ENCODE results near the gene WFIKKN1.
A peak's percentile ranks its signal among the peaks of the same experiment; 100 is the strongest.

The WFIKKN1 gene

GRCh38 chr16:675884-676564, 45.2 kb downstream of the WFIKKN1 start:
- no peak for DNase-seq

- no peak for DNase-seq
Measured at GRCh38 chr16:676565-676902, 45.7 kb downstream of the WFIKKN1 start.

GRCh38 chr16:676913-677312, 46.1 kb downstream of the WFIKKN1 start:
- DNase-seq, result no peak

GRCh38 chr16:677316-678190, 46.8 kb downstream of the WFIKKN1 start:
- no peak for DNase-seq

- DNase-seq, result no peak
Measured at GRCh38 chr16:678209-678857, 47.5 kb downstream of the WFIKKN1 start.

- peak in 1 of 2 experiments; percentile 77 for DNase-seq
Measured at GRCh38 chr16:678858-679813, 48.4 kb downstream of the WFIKKN1 start.

- DNase-seq, result peak; percentile 89 to 93
Measured at GRCh38 chr16:679814-680624, 49.2 kb downstream of the WFIKKN1 start, which contains the start of gene STUB1. TSS of gene STUB1 (plus strand) at chr16:680410. CDS start at chr16:680526, 116 bp downstream.

- DNase-seq, result no peak
Measured at GRCh38 chr16:680625-680945, 49.8 kb downstream of the WFIKKN1 start.

- DNase-seq, result peak in 1 of 2 experiments; percentile 51
Measured at GRCh38 chr16:680967-681745, 50.4 kb downstream of the WFIKKN1 start.

- no peak for DNase-seq
Measured at GRCh38 chr16:681746-682427, 51.1 kb downstream of the WFIKKN1 start.

- DNase-seq, result no peak
Measured at GRCh38 chr16:682493-683395, 52.0 kb downstream of the WFIKKN1 start.

GRCh38 chr16:683396-684070, 52.7 kb downstream of the WFIKKN1 start:
- DNase-seq, result peak in 1 of 2 experiments; percentile 42

Data from activated T-cell treated with anti-CD3 and anti-CD28 coated beads, Interleukin-2, amount 50 U/mL, for 48 hours (primary cell).